Esophagus squamous epithelium (tissue), 4 donors: ENCODE data around the gene ELP2.

Experiments
- CTCF ChIP-seq, 6 experiments: fragments of 450-650 bp in 4 of 6; fragments of 200-600 bp in 2 of 6; sonication (generic) in 2 of 6; IDR thresholded peaks; one replicate each; pipeline ENCODE4 v1.5.1; 2016 to 2019; ENCODE audit warnings: antibody characterized with exemption in 6 of 6, mild to moderate bottlenecking in 4 of 6, moderate library complexity in 4 of 6
- POLR2A ChIP-seq, 4 donors: fragments of 450-650 bp; IDR thresholded peaks; one replicate each; pipeline ENCODE4 v1.6.1; 2017; ENCODE audit warnings: antibody characterized with exemption in 4 of 4, mild to moderate bottlenecking in 4 of 4, moderate library complexity in 3 of 4

DNA sequence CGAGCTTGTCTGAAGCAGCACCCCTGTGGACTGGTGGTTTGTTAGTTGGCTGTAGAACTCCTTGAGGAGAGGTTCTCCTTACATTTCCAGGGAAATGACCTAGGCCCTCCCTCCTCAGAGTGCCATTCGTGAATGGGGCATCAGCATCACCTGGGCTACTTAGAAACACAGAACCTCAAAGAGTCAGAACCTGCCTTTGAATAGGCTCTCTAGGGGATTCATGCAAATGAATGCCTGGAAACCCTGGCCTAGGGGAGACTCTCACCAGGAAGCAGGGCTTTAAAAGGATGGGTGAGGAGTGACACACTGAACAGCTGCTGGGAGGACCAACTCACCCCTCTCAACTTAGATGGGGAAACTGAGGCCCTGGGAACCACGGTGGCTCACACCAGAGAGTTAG lies 55.5 kb downstream of the ELP2 start:
- TF ChIP-seq CTCF (IDR thresholded peaks at IDR 0.05): no peak
- TF ChIP-seq POLR2A (IDR thresholded peaks at IDR 0.05): no peak
